CD4-positive, alpha-beta T cell treated with Interleukin-12 subunit alpha and Interleukin-12 subunit beta, for 1 hour (primary cell): ENCODE data around the gene MAFF.

Source experiments
- DNase-seq: peaks from one replicate; pipeline ENCODE4 v3.0.0-alpha.2; 2020

MAFF gene

GRCh38 chr22:38205261-38206128 is 3.7 kb downstream of the MAFF start:
- no peak for DNase-seq

GRCh38 chr22:38207898-38208432 is 6.2 kb downstream of the MAFF start:
- no peak for DNase-seq

- DNase-seq: no peak
These were observed 6.8 kb downstream of the MAFF start for GRCh38 chr22:38208551-38208968.

- no peak for DNase-seq
These were observed 9.8 kb downstream of the MAFF start for GRCh38 chr22:38211556-38211955.

GRCh38 chr22:38212442-38212841 is 10.6 kb downstream of the MAFF start:
- no peak for DNase-seq

GRCh38 chr22:38213319-38213989 is 11.7 kb downstream of the MAFF start:
- DNase-seq: no peak

GRCh38 chr22:38213990-38214301 is 12.2 kb downstream of the MAFF start:
- no peak for DNase-seq

GRCh38 chr22:38214302-38215056 is 12.7 kb downstream of the MAFF start:
- DNase-seq: peak; percentile 90

- no peak for DNase-seq
These were observed 13.6 kb downstream of the MAFF start for GRCh38 chr22:38215156-38216038.

GRCh38 chr22:38218661-38219622 is 17.1 kb downstream of the MAFF start:
- peak; percentile 73 for DNase-seq

- DNase-seq: no peak
These were observed 17.8 kb downstream of the MAFF start for GRCh38 chr22:38219632-38220031.

GRCh38 chr22:38220163-38220562 is 18.4 kb downstream of the MAFF start:
- no peak for DNase-seq

- no peak for DNase-seq
These were observed 19.0 kb downstream of the MAFF start for GRCh38 chr22:38220653-38221386.

- DNase-seq: no peak
These were observed 19.6 kb downstream of the MAFF start for GRCh38 chr22:38221407-38221806.

- DNase-seq: no peak
These were observed 20.4 kb downstream of the MAFF start for GRCh38 chr22:38221908-38222796.

GRCh38 chr22:38222797-38223119 is 21.0 kb downstream of the MAFF start:
- DNase-seq: no peak

GRCh38 chr22:38223289-38223960 is 21.6 kb downstream of the MAFF start:
- no peak for DNase-seq

- no peak for DNase-seq
These were observed 25.3 kb downstream of the MAFF start for GRCh38 chr22:38226853-38227649.
